Retinal pigment epithelial cell (primary cell): ENCODE data around the gene TPM2.

Source experiments
- DNase-seq: peaks from one replicate; pipeline ENCODE4 v3.0.0-alpha.2; 2010; ENCODE audit warnings: low read depth
- H3K4me3 ChIP-seq: 2 replicates; pipeline ENCODE4 v1.5.1; 2011; ENCODE audit warnings: mild to moderate bottlenecking, low read length, control low read depth, moderate library complexity
- TF ChIP-seq, protein P1 (sequence below): conservative IDR thresholded peaks from 2 replicates; pipeline ENCODE4 v1.5.1; 2011; ENCODE audit warnings: low read depth, low read length, control low read depth, inconsistent platforms

TPM2 gene

DNA sequence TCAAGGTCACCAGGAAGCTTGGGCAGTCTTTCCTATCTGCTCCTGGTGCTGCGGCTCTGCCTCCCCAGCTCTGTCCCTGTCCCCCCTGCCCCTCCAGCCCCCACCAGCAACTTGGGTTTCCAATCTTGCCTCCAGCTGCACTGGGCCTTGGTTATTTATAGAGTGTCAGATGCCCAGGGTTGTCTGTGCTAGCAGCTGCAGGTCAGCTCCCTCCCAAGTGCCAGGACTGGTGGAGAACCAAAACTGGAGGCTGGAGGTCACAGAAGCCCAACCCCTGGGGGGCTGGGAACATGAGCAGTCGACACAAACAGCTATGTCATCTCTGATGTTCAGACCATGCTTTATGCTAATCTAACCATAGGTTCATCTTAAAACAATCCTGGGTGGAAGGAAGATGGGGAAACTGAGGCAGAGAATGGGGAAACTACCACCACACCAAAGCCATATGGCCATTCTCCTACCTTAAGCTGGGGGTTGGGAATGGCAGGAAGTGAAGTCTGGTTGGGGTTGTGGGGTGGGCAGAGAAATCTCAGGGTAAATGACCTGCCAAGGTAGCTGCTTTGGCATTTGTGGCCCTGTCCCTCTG is 1.7 kb downstream of the TPM2 start:
- TF ChIP-seq, protein P1, sequence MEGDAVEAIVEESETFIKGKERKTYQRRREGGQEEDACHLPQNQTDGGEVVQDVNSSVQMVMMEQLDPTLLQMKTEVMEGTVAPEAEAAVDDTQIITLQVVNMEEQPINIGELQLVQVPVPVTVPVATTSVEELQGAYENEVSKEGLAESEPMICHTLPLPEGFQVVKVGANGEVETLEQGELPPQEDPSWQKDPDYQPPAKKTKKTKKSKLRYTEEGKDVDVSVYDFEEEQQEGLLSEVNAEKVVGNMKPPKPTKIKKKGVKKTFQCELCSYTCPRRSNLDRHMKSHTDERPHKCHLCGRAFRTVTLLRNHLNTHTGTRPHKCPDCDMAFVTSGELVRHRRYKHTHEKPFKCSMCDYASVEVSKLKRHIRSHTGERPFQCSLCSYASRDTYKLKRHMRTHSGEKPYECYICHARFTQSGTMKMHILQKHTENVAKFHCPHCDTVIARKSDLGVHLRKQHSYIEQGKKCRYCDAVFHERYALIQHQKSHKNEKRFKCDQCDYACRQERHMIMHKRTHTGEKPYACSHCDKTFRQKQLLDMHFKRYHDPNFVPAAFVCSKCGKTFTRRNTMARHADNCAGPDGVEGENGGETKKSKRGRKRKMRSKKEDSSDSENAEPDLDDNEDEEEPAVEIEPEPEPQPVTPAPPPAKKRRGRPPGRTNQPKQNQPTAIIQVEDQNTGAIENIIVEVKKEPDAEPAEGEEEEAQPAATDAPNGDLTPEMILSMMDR = no peak
- DNase-seq = no peak
- H3K4me3 ChIP-seq = peak overlapping the region; percentile 81

DNA sequence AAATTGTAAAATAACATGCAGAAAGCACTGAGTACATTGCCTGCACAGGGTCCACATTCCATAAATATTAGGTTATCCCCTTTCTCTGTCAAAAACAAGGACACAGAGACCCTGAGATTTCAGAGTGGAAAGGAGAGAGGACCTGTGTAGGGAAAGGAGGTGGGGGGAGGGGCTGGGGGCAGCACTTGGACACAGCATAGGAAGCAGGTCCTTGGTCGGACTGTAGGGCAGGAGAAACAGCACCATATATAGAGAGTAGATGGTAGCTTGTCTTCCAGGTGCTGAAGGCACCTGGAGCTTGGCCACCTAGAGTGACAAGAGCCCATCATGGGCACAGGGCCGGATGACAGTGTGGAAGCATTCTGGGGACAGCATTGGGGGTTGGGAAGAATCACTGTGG is 2.4 kb downstream of the TPM2 start:
- H3K4me3 ChIP-seq = peak overlapping the region; percentile 81
- DNase-seq = no peak
- TF ChIP-seq, protein P1 = no peak

DNA sequence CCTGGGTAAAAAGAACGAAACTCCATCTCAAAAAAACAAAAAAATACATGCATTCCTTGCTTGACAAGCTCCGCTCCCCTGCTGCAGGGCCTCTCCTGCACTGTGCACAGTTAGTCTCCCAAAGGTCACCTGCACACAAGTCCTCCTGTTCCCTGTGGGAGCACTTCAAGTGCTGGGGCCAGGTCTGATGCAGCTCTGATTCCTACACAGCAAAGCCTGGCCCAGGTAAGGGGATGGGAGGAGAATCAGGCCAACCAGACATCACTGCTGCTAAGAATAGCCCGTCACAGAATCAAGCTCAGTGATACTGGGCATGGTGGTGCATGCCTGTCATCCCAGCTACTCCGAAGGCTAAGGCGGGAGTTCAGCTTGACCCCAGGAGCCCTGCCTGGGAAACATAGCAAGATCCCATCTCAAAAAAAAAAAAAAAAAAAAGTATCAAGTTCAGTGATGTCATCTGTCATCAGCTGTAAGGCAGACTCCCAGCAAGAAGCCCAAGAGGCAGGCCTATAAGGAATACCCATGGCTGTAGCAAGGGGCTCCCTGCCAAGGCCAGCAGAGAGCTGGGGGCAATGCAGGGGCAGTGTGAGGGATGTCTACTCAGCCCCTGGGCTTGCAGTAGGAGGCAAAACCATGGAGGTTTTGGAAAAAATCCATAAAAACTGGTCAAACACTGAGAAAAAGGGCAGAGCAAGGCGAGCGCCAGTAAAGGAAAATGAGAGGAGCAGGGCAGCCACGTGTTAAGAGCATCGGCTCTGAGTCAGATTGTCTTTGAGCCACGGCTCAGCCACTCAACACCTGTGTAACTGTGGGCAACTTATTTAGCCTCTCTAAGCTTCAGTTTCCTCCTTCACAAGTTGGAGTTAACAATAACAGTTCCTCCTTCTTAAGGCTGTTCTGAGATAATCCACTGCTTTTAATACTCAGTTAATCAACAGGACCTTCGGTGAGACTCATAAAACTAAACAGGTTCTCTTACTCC is 3.2 kb downstream of the TPM2 start:
- no peak for DNase-seq
- peak overlapping the region; percentile 81 for H3K4me3 ChIP-seq

DNA sequence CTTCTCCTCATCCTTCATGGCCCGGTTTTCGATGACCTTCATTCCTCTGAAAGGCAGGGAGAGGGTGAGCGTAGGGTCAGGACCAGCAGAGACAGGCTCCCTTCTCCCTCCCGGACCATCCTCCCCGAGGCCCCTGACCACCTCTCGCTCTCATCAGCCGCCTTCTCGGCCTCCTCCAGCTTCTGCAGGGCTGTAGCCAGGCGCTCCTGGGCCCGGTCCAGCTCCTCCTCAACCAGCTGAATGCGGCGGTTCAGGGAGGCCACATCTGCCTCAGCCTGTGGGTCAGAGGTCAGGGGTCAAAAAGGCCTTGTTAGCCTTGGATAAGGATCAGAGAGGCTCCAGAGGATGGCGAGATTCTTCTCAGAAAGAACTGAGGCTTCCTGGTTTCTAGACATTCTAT is 4.2 kb downstream of the TPM2 start:
- H3K4me3 ChIP-seq = no peak overlapping the region
- DNase-seq = no peak
- TF ChIP-seq, protein P1 = no peak

More for the DNA sequence above, 3.2 kb downstream of the TPM2 start:
- TF ChIP-seq, protein P1 = no peak

DNA sequence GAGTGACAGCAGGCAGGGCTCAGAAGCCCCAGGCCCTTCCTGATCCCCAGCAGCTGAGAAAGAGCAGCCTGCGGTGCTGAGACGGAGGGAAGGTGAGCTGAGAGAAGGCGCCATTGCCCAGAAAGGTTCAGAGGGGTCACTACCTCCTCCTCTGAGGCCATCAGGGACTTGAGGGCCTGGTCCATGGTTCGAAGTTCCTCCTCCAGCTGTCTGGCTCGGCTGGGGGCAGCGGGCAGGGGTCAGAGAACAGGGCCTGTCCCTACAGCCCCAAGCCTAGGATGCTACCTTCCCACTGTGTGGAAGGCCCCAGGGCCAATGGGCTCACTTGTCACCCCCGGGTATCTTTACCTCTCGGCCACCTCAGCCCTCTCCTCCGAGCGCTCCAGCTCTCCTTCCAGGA is 4.8 kb downstream of the TPM2 start:
- H3K4me3 ChIP-seq = no peak overlapping the region
- DNase-seq = no peak

DNA sequence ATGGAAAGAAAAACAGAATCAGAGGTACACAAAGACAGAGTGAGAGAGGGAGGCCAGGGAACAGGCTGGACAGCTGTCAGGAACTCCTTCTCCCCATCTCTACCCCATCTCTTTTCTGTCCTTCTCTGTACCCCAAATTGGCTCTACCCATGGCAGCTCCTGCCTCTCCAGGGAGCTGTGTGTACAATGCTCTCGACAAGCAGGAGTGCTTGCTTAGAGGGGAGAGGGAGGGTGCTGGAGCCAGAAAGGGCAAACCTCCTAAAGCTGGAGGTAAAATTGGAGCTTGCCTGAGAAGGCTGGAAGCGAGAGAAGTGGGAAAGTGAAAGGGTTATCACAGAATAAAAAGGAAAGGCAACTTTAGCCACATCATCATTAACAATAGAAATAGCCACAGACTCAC is 6.4 kb downstream of the TPM2 start:
- H3K4me3 ChIP-seq = no peak overlapping the region
- TF ChIP-seq, protein P1 = no peak
- DNase-seq = no peak

More for the DNA sequence above, 4.8 kb downstream of the TPM2 start:
- TF ChIP-seq, protein P1 = no peak
